Fibroblast of lung (primary cell): Measurements from ENCODE around the gene WNK2.

Experiments used
- CTCF ChIP-seq, 2 donors: IDR thresholded peaks in 1 of 2; conservative IDR thresholded peaks in 1 of 2; 1 replicate in 1 of 2; 2 replicates in 1 of 2; pipeline ENCODE4 v1.5.1; 2011 to 2012; ENCODE audit warnings: low read length in 2 of 2, control low read depth in 1 of 2, inconsistent platforms in 1 of 2, low read depth in 1 of 2, mild to moderate bottlenecking in 1 of 2
- EZH2 ChIP-seq: IDR thresholded peaks from 2 replicates; pipeline ENCODE4 v1.5.1; 2012; ENCODE audit warnings: low read length, control low read depth, mild to moderate bottlenecking; ENCODE audit errors: missing control alignments

GRCh38 chr9:93320591-93321219 lies 136.8 kb downstream of the WNK2 start:
- no peak for TF ChIP-seq EZH2
- TF ChIP-seq CTCF (conservative IDR thresholded peaks at IDR 0.05 in 1 of 2, IDR thresholded peaks at IDR 0.05 in 1 of 2; ENCODE audit: low read depth in 1 of 2, low read length in 2 of 2), result no peak
